HepG2 (cell line): ENCODE data around the gene ISOC2. TPM values are rescaled to one million over a fixed set of nuclear protein-coding genes. Genes with fewer than 3 reads are reported as not detected.

Experiments used
- ATAC-seq: fragments of 200-7000 bp; cut with Tn5 transposase; 3 replicates; pipeline ENCODE4 v1.9.1; 2020; ENCODE audit warnings: mild to moderate bottlenecking, moderate library complexity
- BruUV-seq: library from RNA; stranded (reverse); fragments of 400-500 nt; replicated peaks from 2 replicates; lab custom pipeline; 2021; lab: Mats Ljungman, UMichigan
- CTCF ChIA-PET: fragments of 300-600 bp; formaldehyde crosslinking; extraction: SDS; loops from one replicate; lab custom pipeline; 2021; ENCODE audit warnings: low total read pairs, inconsistent platforms, low intra/inter-chr PET ratio; lab: Yijun Ruan, JAX
- POLR2A ChIA-PET: fragments of 350-600 bp; sonication (Branson Sonifier 250); formaldehyde crosslinking; loops from one replicate; lab custom pipeline; 2020; ENCODE audit warnings: antibody characterized with exemption, inconsistent platforms; lab: Yijun Ruan, JAX
- DNase-seq: peaks from one replicate; pipeline ENCODE4 v3.0.0-alpha.2; 2015; ENCODE audit warnings: low spot score
- FAIRE-seq: peaks from 3 replicates; lab custom pipeline; 2011; peaks lifted over from hg19 to GRCh38; lab: Jason Lieb, UNC
- H2AFZ ChIP-seq: one replicate; pipeline ENCODE4 v1.6.1; 2011; ENCODE audit warnings: low read length, inconsistent platforms
- H3K27ac ChIP-seq: fragments of 300-600 bp; 3 replicates; pipeline ENCODE4 v1.8.0; 2011; ENCODE audit warnings: mixed run types, mild to moderate bottlenecking, mixed read lengths, low read length, inconsistent platforms; ENCODE audit not compliant: insufficient read depth; ENCODE audit errors: extremely low read length
- H3K27me3 ChIP-seq, 2 experiments: fragments of 200-600 bp in 1 of 2; 2 replicates in 1 of 2; 3 replicates in 1 of 2; pipeline versions ENCODE4 v1.6.0 to v1.8.0; 2011; ENCODE audit warnings: low read length in 2 of 2, mild to moderate bottlenecking in 2 of 2, moderate library complexity in 2 of 2, inconsistent platforms in 1 of 2; ENCODE audit not compliant: insufficient read depth in 2 of 2, control insufficient read depth in 1 of 2
- H3K36me3 ChIP-seq, 2 experiments: fragments of 200-600 bp in 1 of 2; replicated peaks in 1 of 2; 2 replicates in 1 of 2; 3 replicates in 1 of 2; pipeline versions ENCODE4 v1.5.1 to v1.8.0; 2011; ENCODE audit warnings: low read length in 2 of 2, inconsistent platforms in 1 of 2; ENCODE audit not compliant: insufficient read depth in 2 of 2, control insufficient read depth in 1 of 2
- H3K4me1 ChIP-seq: 2 replicates; pipeline ENCODE4 v1.5.1; 2012; ENCODE audit warnings: low read length, inconsistent platforms; ENCODE audit not compliant: insufficient read depth
- H3K4me2 ChIP-seq: 2 replicates; pipeline ENCODE4 v1.6.0; 2011; ENCODE audit warnings: low read depth, low read length, inconsistent platforms
- H3K4me3 ChIP-seq, 3 experiments: fragments of 200-600 bp in 1 of 3; sonication (generic), shearing (Covaris generic) in 1 of 3; replicated peaks in 1 of 3; 2 replicates each; pipeline ENCODE4 v1.5.1; 2011 to 2016; ENCODE audit warnings: low read length in 3 of 3, inconsistent platforms in 2 of 3, low read depth in 2 of 3, mild to moderate bottlenecking in 2 of 3, control low read depth in 1 of 3, mixed read lengths in 1 of 3; ENCODE audit not compliant: insufficient read depth in 1 of 3
- H3K79me2 ChIP-seq: one replicate; pipeline ENCODE4 v1.6.1; 2011; ENCODE audit warnings: low read length, inconsistent platforms; ENCODE audit not compliant: insufficient read depth
- H3K9ac ChIP-seq: 2 replicates; pipeline ENCODE4 v1.6.0; 2011; ENCODE audit warnings: mild to moderate bottlenecking, low read depth, low read length, inconsistent platforms; ENCODE audit not compliant: insufficient read depth
- H3K9me3 ChIP-seq: 2 replicates; pipeline ENCODE4 v1.5.1; 2012; ENCODE audit warnings: mild to moderate bottlenecking, low read length
- H4K20me1 ChIP-seq: 2 replicates; pipeline ENCODE4 v1.6.0; 2011; ENCODE audit warnings: inconsistent platforms, mild to moderate bottlenecking, low read length, moderate library complexity; ENCODE audit not compliant: insufficient read depth
- ARID4A ChIP-seq: sonication (generic); formaldehyde crosslinking; IDR thresholded peaks from 2 replicates; pipeline ENCODE4 v1.5.0; 2020; ENCODE audit warnings: mild to moderate bottlenecking, missing genetic modification reagents, borderline replicate concordance
- ATAD3A ChIP-seq: sonication (generic); formaldehyde crosslinking; IDR thresholded peaks from 2 replicates; pipeline ENCODE4 v1.4.0; 2020; ENCODE audit warnings: missing genetic modification reagents
- BCL6 ChIP-seq: IDR thresholded peaks from 2 replicates; pipeline ENCODE4 v1.6.1; 2016; ENCODE audit warnings: missing genetic modification reagents, missing compliant biosample characterization
- CENPX ChIP-seq: sonication (generic); formaldehyde crosslinking; IDR thresholded peaks from 2 replicates; pipeline ENCODE4 v1.9.0; 2021; ENCODE audit warnings: mild to moderate bottlenecking, missing genetic modification reagents, moderate library complexity
- FOXK2 ChIP-seq: fragments of 450-650 bp; IDR thresholded peaks from 2 replicates; pipeline ENCODE4 v1.6.1; 2016
- HDAC1 ChIP-seq: sonication (generic); formaldehyde crosslinking; IDR thresholded peaks from 2 replicates; pipeline ENCODE4 v1.5.1; 2020; ENCODE audit warnings: mild to moderate bottlenecking, missing genetic modification reagents
- HMG20B ChIP-seq: conservative IDR thresholded peaks from 2 replicates; pipeline ENCODE4 v1.6.1; 2016; ENCODE audit warnings: missing genetic modification reagents, missing compliant biosample characterization
- HNRNPH1 ChIP-seq: fragments of 200-400 bp; formaldehyde crosslinking; optimal IDR thresholded peaks from 2 replicates; pipeline ENCODE3; 2017; ENCODE audit warnings: mild to moderate bottlenecking, low read depth, low read length
- HOXD1 ChIP-seq: sonication (generic); formaldehyde crosslinking; IDR thresholded peaks from 2 replicates; pipeline ENCODE4 v1.5.0; 2020; ENCODE audit warnings: missing genetic modification reagents
- KDM2A ChIP-seq: sonication (generic); formaldehyde crosslinking; IDR thresholded peaks from 2 replicates; pipeline ENCODE4 v1.4.0; 2020; ENCODE audit warnings: low read depth, missing genetic modification reagents, borderline replicate concordance
- MED1 ChIP-seq: sonication (generic); formaldehyde crosslinking; IDR thresholded peaks from 2 replicates; pipeline ENCODE4 v1.4.0; 2020; ENCODE audit warnings: missing genetic modification reagents
- NR2F6 ChIP-seq, 2 experiments: IDR thresholded peaks; 2 replicates each; pipeline ENCODE4 v1.6.1; 2016; ENCODE audit warnings: antibody characterized with exemption in 1 of 2, mild to moderate bottlenecking in 1 of 2
- SIN3B ChIP-seq: fragments of 150-350 bp; IDR thresholded peaks from 2 replicates; pipeline ENCODE4 v1.6.1; 2014; ENCODE audit warnings: low read length
- SKIL ChIP-seq: sonication (generic); formaldehyde crosslinking; IDR thresholded peaks from 2 replicates; pipeline ENCODE4 v1.8.0; 2022; ENCODE audit warnings: missing genetic modification reagents, mild to moderate bottlenecking, moderate library complexity, borderline replicate concordance
- SMC3 ChIP-seq: IDR thresholded peaks from 2 replicates; pipeline ENCODE4 v1.6.1; 2011; ENCODE audit warnings: low read length, improper control_type of control experiment
- ZC3H13 ChIP-seq: sonication (generic); formaldehyde crosslinking; IDR thresholded peaks from 2 replicates; pipeline ENCODE4 v1.8.1; 2023; ENCODE audit warnings: mild to moderate bottlenecking, missing genetic modification reagents, moderate library complexity
- ZNF256 ChIP-seq: sonication (generic); formaldehyde crosslinking; conservative IDR thresholded peaks from 2 replicates; pipeline ENCODE4 v1.4.0; 2020; ENCODE audit warnings: missing genetic modification reagents
- ZNF292 ChIP-seq: sonication (generic); formaldehyde crosslinking; IDR thresholded peaks from 2 replicates; pipeline ENCODE4 v1.8.1; 2022; ENCODE audit warnings: mild to moderate bottlenecking, low read depth, missing genetic modification reagents, borderline replicate concordance
- ZSCAN25 ChIP-seq: sonication (generic); formaldehyde crosslinking; IDR thresholded peaks from 2 replicates; pipeline ENCODE4 v1.8.0; 2022; ENCODE audit warnings: mild to moderate bottlenecking, missing genetic modification reagents
- ZSCAN9 ChIP-seq: IDR thresholded peaks from 2 replicates; pipeline ENCODE4 v1.6.1; 2016; ENCODE audit warnings: borderline replicate concordance
- WGBS: methylation state at CpG from one replicate; pipeline ENCODE4 v1.1.6; 2017; ENCODE audit warnings: low lambda C conversion rate; 5-methylcytosine and 5-hydroxymethylcytosine counted together
- in situ Hi-C: cut with HindIII; loops from 2 replicates; pipeline ENCODE4 v1.10.0; 2017; ENCODE audit warnings: low pct_unique_long_range_greater_than_20kb; ENCODE audit not compliant: extremely low pct_ligation_motif_present
- intact Hi-C: fragments of 100-400 bp; cut with micrococcal nuclease; formaldehyde crosslinking; loops from one replicate; pipeline ENCODE4 v1.10.0; 2022; ENCODE audit not compliant: unreplicated experiment
- polyA plus RNA-seq, 8 experiments: library from polyadenylated mRNA; depleted of rRNA in 3 of 8; stranded (reverse) in 7 of 8; unstranded in 1 of 8; fragments of >200 nt; fragmentation: Illumina TruSeq in 4 of 8; extraction: Trizol in 4 of 8; gene quantifications; 2 replicates each; pipeline versions ENCODE4 v1.2.1 to v1.2.3, GENCODE V29; 2011 to 2016; ENCODE audit warnings: low read depth in 4 of 8, missing spikeins in 1 of 8, mixed read lengths in 1 of 8; ENCODE audit not compliant: insufficient read depth in 1 of 8
- total RNA-seq, 5 experiments: library from RNA; depleted of rRNA; stranded (reverse); fragments of >200 nt; fragmentation: Illumina TruSeq; extraction: Trizol; gene quantifications; 2 replicates each; pipeline ENCODE4 v1.2.3, GENCODE V29; 2016; ENCODE audit warnings: low read depth in 1 of 5

Gene ISOC2
- total and polyA plus RNA-seq, 2 of the 13 experiments (the other 11 are each of a cell fraction or from before 2014, with no cell fraction given), result 76.8 to 105 TPM

DNA sequence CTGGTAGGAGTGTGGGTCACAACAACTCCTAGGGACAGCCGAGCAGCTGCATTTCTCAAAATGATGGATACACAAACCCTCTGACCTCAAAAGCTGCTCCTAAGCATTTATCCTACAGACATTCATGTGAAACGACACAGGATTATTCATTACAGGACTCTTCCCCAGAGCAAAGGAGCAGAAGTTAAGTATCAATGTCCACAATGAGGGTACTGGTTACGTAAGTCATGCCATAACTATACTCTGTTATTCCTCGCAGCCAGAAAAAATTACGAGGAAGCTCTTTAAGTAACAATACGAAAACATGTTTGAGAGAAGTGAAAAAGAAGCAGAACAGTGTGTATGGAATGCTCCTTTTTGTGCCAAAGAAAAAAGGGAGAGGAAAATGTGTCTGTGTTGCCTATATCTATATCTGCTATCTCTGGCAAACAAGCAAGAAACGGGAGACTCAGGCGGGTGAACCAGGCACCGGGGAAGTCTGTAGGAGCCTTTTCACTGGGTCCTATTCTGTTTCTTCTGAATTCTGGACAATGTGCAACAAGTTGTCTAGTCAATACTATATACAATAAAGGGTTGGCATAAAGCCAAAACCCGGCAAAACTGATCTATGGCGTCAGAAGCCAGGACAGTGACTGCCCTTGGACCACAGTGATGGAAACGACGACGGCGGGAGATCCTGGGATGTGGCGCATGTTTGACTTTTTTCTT is 1.3 kb downstream of the ISOC2 start:
- Histone ChIP-seq H3K4me2 (peak overlapping the region; percentile 86), H3K79me2 (peaks cover 20% of the 10 kb centered on the region), H3K27ac (peak overlapping the region; percentile 93), H3K9me3 (no peaks in the 10 kb centered on the region), H2AFZ (no peak overlapping the region), H3K36me3 (peaks cover 1 to 8% of the 10 kb centered on the region in 2 experiments; a peak in 4 of 5 replicates), H3K4me3 (peak overlapping the region; percentile 56 to 78 (median 65)), H3K9ac (peak overlapping the region; percentile 63), H3K4me1 (peaks cover 46% of the 10 kb centered on the region), H3K27me3 (no peaks in the 10 kb centered on the region), H4K20me1 (no peaks in the 10 kb centered on the region; the same call in 1 of the 2 replicates)
- ChIA-PET POLR2A (interaction anchor here (1.0 to 1.5 kb wide), 4 partner anchors 16 to 342 kb away, joined by 3 to 10 read pairs (median 4); partner anchors contain the start of genes PPP1R12C and ZNF628), CTCF (no interaction called here)
- ATAC-seq, result no peak
- intact Hi-C loops, result no loop called here
- DNase-seq, result peak; percentile 62
- BruUV-seq, result TSS peak; percentile 79
- in situ Hi-C loops, result no loop called here
- under 1% methylated on average over 15 of the region's 16 CpGs for WGBS
- peak; percentile 84 for FAIRE-seq
- TF ChIP-seq ATAD3A (CRISPR knock-in tag) (no peak), ZSCAN9 (CRISPR knock-in tag) (no peak), SMC3 (no peak), SKIL (CRISPR knock-in tag) (no peak), HMG20B (CRISPR knock-in tag) (no peak), BCL6 (CRISPR knock-in tag) (0 out of 2 replicates have a peak, but pooled peaks have one; percentile 6), ZSCAN25 (CRISPR knock-in tag) (no peak), KDM2A (CRISPR knock-in tag) (0 out of 2 replicates have a peak, but pooled peaks have one; percentile 24), MED1 (CRISPR knock-in tag) (peak; percentile 28), HOXD1 (CRISPR knock-in tag) (no peak), NR2F6 (IDR thresholded peaks at IDR 0.05) (no peak), NR2F6 (CRISPR knock-in tag; IDR thresholded peaks at IDR 0.05) (peak; percentile 44; the same call in 1 of the 2 replicates), ZC3H13 (no peak; the same call in 1 of the 2 replicates), CENPX (CRISPR knock-in tag) (no peak), ZNF292 (CRISPR knock-in tag) (no peak), HNRNPH1 (no peak), HDAC1 (CRISPR knock-in tag) (no peak), ARID4A (CRISPR knock-in tag) (peak; percentile 7; the same call in 1 of the 2 replicates), FOXK2 (no peak), SIN3B (no peak), ZNF256 (CRISPR knock-in tag) (no peak)
